Measurements from ENCODE around the gene VAT1L. TPM values are rescaled to one million over a fixed set of nuclear protein-coding genes. Genes with fewer than 3 reads are reported as not detected.

Gene VAT1L
- total RNA-seq, 1 donor from 2014 or later, result 17.9 TPM

DNA sequence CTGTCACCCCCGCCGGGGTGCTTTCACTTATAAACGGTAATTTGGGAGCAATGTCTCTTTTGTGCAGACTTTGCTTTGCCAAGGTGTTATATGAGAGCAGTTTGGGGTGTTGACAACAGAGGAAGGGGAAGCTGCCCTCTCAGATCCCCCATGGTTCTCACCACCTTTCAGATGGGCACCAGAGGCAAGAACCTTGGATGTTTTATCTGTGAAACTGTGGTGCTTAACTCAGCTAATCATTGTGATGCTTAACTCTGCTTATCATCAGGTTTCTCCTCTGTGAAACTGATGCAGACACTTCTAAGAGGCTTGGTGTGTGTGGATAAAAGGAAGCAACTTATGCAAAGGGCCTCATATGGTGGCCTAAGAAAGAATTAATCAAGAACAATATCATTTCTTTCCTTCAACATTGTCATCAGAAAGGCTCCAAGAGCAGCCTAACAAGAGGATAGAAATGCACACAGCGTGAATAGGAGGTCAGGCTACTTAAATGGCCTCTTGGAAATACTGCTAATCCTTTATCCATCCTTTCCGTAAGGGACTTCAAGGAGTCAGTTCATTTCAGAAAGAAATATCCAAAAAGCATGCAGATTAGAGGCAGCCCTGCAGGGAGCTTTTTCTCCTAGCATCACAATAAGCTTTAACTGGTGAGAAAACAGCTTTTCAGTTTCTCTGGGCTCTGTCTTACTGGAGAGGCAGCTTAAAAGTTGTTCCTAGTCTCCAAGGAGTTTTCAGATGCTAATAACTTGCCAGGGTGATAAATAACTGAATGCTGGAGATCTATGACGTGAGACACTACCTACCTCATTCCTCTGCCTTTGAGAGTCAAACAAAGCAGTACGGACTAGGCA is 178.9 kb downstream of the VAT1L start:
- Mint-ChIP-seq H3K36me3 (ENCODE audit: unreplicated experiment) (no peaks in the 10 kb centered on the region), H3K9me3 (ENCODE audit: unreplicated experiment) (no peaks in the 10 kb centered on the region), H3K27ac (ENCODE audit: unreplicated experiment) (no peak overlapping the region), H3K4me1 (ENCODE audit: low read depth, unreplicated experiment) (peaks cover 3% of the 10 kb centered on the region), H3K27me3 (ENCODE audit: unreplicated experiment) (peaks cover 4% of the 10 kb centered on the region), H3K4me3 (ENCODE audit: unreplicated experiment) (no peak overlapping the region)
- DNase-seq, result no peak
- TF ChIP-seq, protein P1, sequence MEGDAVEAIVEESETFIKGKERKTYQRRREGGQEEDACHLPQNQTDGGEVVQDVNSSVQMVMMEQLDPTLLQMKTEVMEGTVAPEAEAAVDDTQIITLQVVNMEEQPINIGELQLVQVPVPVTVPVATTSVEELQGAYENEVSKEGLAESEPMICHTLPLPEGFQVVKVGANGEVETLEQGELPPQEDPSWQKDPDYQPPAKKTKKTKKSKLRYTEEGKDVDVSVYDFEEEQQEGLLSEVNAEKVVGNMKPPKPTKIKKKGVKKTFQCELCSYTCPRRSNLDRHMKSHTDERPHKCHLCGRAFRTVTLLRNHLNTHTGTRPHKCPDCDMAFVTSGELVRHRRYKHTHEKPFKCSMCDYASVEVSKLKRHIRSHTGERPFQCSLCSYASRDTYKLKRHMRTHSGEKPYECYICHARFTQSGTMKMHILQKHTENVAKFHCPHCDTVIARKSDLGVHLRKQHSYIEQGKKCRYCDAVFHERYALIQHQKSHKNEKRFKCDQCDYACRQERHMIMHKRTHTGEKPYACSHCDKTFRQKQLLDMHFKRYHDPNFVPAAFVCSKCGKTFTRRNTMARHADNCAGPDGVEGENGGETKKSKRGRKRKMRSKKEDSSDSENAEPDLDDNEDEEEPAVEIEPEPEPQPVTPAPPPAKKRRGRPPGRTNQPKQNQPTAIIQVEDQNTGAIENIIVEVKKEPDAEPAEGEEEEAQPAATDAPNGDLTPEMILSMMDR (IDR thresholded peaks at IDR 0.05; ENCODE audit: partially characterized antibody, unreplicated experiment), result no peak

DNA sequence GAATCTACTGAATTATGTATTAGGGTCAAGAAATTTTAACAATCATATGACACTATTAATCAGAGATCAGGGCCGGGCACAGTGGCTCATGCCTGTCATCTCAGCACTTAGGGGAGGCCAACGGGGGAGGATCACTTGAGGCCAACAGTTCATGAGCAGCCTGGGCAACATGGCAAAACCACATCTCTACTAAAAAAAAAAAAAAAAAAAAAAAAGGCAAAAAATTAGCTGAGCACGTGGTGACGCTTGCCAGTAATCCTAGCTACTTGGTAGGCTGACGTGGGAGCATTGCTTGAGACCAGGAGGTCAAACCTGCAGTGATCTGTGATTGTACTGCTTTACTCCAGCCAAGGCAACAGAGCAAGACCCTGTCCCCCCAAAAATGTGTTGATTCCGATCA is 181.5 kb downstream of the VAT1L start:
- no peak overlapping the region for H3K4me3 Mint-ChIP-seq (ENCODE audit: unreplicated experiment)
- no peaks in the 10 kb centered on the region for H3K27me3 Mint-ChIP-seq (ENCODE audit: unreplicated experiment)
- TF ChIP-seq, protein P1 (IDR thresholded peaks at IDR 0.05; ENCODE audit: partially characterized antibody, unreplicated experiment), result no peak
- H3K4me1 Mint-ChIP-seq (ENCODE audit: low read depth, unreplicated experiment), result peaks cover 3% of the 10 kb centered on the region
- no peak overlapping the region for H3K27ac Mint-ChIP-seq (ENCODE audit: unreplicated experiment)
- no peak for DNase-seq
- no peaks in the 10 kb centered on the region for H3K9me3 Mint-ChIP-seq (ENCODE audit: unreplicated experiment)
- H3K36me3 Mint-ChIP-seq (ENCODE audit: unreplicated experiment), result no peaks in the 10 kb centered on the region

DNA sequence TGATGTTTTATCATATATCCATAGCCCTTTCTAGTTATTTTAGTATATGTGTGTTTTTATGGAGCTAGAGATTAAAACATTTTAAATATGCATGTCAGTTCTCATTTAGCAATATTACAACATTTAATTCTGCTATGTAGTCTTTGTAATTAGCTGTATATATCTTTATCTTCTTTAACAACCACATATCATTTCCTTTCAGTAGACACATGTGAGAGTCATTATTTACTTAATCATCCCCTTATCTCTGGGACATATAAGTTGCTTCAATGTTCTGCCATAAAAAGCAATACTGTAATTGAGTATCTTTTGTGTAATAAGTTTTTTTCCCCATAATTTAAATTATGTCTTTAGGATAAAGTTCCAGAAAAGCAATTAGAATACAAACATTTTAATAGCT is 182.0 kb downstream of the VAT1L start:
- Mint-ChIP-seq H3K36me3 (ENCODE audit: unreplicated experiment) (no peaks in the 10 kb centered on the region), H3K27me3 (ENCODE audit: unreplicated experiment) (no peaks in the 10 kb centered on the region), H3K27ac (ENCODE audit: unreplicated experiment) (no peak overlapping the region), H3K9me3 (ENCODE audit: unreplicated experiment) (no peaks in the 10 kb centered on the region), H3K4me1 (ENCODE audit: low read depth, unreplicated experiment) (peaks cover 3% of the 10 kb centered on the region), H3K4me3 (ENCODE audit: unreplicated experiment) (no peak overlapping the region)
- TF ChIP-seq, protein P1 (IDR thresholded peaks at IDR 0.05; ENCODE audit: partially characterized antibody, unreplicated experiment), result no peak
- DNase-seq, result no peak

DNA sequence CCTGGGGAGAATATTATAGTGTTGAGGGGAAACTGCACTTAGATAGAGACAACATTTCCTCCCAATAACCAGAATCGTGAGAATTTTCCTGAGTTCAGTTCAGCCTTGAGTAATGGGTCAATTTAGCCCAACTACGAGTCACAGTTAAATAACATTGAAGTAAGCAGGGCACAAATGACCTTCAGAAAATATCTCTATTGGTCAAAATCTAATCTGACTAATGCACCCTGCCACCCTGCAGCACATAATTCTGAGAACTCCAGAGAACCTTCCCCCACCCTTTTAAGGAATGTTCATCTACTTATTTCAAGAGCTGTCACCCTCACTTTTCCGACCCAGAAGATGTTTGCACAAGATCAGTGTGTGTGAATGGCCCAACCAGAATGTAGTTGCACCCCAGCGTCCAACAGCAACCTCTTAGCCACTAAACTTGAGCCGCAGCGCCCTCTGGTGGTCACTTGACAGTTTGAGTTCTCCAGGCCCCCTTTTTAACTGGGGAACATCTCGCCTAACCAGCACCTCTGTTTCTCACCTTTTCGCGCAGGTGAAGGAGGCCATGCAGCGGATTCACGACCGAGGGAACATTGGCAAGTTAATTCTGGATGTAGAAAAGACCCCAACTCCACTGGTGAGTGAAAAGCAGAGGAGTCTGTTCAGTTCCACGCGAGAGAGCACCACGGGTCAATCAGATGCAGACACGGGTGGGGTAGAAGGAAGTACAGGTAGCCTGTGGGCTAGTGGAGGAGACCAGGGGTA is 183.1 kb downstream of the VAT1L start:
- H3K27ac Mint-ChIP-seq (ENCODE audit: unreplicated experiment), result no peak overlapping the region
- TF ChIP-seq, protein P1 (IDR thresholded peaks at IDR 0.05; ENCODE audit: partially characterized antibody, unreplicated experiment), result peak; percentile 91
- H3K4me3 Mint-ChIP-seq (ENCODE audit: unreplicated experiment), result no peak overlapping the region
- no peaks in the 10 kb centered on the region for H3K36me3 Mint-ChIP-seq (ENCODE audit: unreplicated experiment)
- no peaks in the 10 kb centered on the region for H3K9me3 Mint-ChIP-seq (ENCODE audit: unreplicated experiment)
- H3K27me3 Mint-ChIP-seq (ENCODE audit: unreplicated experiment), result peaks cover 3% of the 10 kb centered on the region
- DNase-seq, result peak; percentile 91
- H3K4me1 Mint-ChIP-seq (ENCODE audit: low read depth, unreplicated experiment), result peaks cover 6% of the 10 kb centered on the region

DNA sequence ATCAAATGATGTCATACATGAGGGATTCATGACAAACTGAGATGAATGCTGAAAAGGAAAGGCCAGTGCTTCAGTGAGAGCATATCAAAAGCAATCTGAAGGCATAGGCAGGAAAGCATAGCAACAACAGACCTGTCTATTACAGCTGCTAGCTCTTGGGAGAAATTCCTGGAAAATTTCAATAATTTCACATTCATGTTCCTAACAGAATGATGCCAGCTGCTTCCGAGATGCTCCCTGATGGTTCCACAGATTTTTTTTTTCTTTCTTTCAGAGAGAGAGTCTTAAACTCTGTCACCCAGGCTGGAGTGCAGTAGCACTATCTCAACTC is 183.7 kb downstream of the VAT1L start:
- no peaks in the 10 kb centered on the region for H3K36me3 Mint-ChIP-seq (ENCODE audit: unreplicated experiment)

More for the DNA sequence above, 183.7 kb downstream of the VAT1L start:
- Mint-ChIP-seq H3K4me3 (ENCODE audit: unreplicated experiment) (no peak overlapping the region), H3K9me3 (ENCODE audit: unreplicated experiment) (no peaks in the 10 kb centered on the region), H3K4me1 (ENCODE audit: low read depth, unreplicated experiment) (peaks cover 6% of the 10 kb centered on the region), H3K27me3 (ENCODE audit: unreplicated experiment) (peaks cover 3% of the 10 kb centered on the region), H3K27ac (ENCODE audit: unreplicated experiment) (no peak overlapping the region)
- TF ChIP-seq, protein P1 (IDR thresholded peaks at IDR 0.05; ENCODE audit: partially characterized antibody, unreplicated experiment), result no peak
- DNase-seq, result no peak

Measured in glutamatergic neuron (in vitro differentiated cells).